HEK293 (cell line): ENCODE data around the gene FDXR.
A peak's percentile ranks its signal among the peaks of the same experiment; 100 is the strongest.

ENCODE experiments used
- ATF2 ChIP-seq: fragments of 450-650 bp; formaldehyde crosslinking; IDR thresholded peaks from 2 replicates; pipeline ENCODE4 v1.5.1; 2016; ENCODE audit warnings: missing biosample characterization, missing genetic modification characterization, low read depth
- BCL11B ChIP-seq: fragments of 450-650 bp; formaldehyde crosslinking; IDR thresholded peaks from 2 replicates; pipeline ENCODE4 v1.5.1; 2016; ENCODE audit warnings: low read depth, missing biosample characterization, missing genetic modification characterization
- GFI1B ChIP-seq: fragments of 450-650 bp; formaldehyde crosslinking; IDR thresholded peaks from 2 replicates; pipeline ENCODE4 v1.5.1; 2016; ENCODE audit warnings: missing biosample characterization, missing genetic modification characterization
- GLI4 ChIP-seq: fragments of 450-650 bp; formaldehyde crosslinking; IDR thresholded peaks from 2 replicates; pipeline ENCODE4 v1.5.1; 2016; ENCODE audit warnings: missing biosample characterization, missing genetic modification characterization
- KLF1 ChIP-seq: fragments of 450-650 bp; formaldehyde crosslinking; IDR thresholded peaks from 2 replicates; pipeline ENCODE4 v1.5.1; 2016; ENCODE audit warnings: missing biosample characterization, missing genetic modification characterization
- KLF16 ChIP-seq: fragments of 450-650 bp; formaldehyde crosslinking; IDR thresholded peaks from 2 replicates; pipeline ENCODE4 v1.5.1; 2017; ENCODE audit warnings: missing biosample characterization, missing genetic modification characterization
- MEIS1 ChIP-seq: sonication (generic); formaldehyde crosslinking; IDR thresholded peaks from 2 replicates; pipeline ENCODE4 v1.8.1; 2022; ENCODE audit warnings: missing genetic modification reagents, mild to moderate bottlenecking, borderline replicate concordance
- MZF1 ChIP-seq: fragments of 450-650 bp; formaldehyde crosslinking; IDR thresholded peaks from 2 replicates; pipeline ENCODE4 v1.5.1; 2017; ENCODE audit warnings: missing biosample characterization, missing genetic modification characterization, borderline replicate concordance
- OSR2 ChIP-seq: fragments of 450-650 bp; formaldehyde crosslinking; IDR thresholded peaks from 2 replicates; pipeline ENCODE4 v1.5.1; 2016; ENCODE audit warnings: missing biosample characterization, missing genetic modification characterization
- PATZ1 ChIP-seq: fragments of 450-650 bp; formaldehyde crosslinking; IDR thresholded peaks from 2 replicates; pipeline ENCODE4 v1.5.1; 2016; ENCODE audit warnings: missing biosample characterization, missing genetic modification characterization
- PRDM1 ChIP-seq: fragments of 450-650 bp; formaldehyde crosslinking; IDR thresholded peaks from 2 replicates; pipeline ENCODE4; 2016; ENCODE audit warnings: missing biosample characterization, missing genetic modification characterization
- PRDM10 ChIP-seq: fragments of 450-650 bp; formaldehyde crosslinking; IDR thresholded peaks from 2 replicates; pipeline ENCODE4 v1.5.1; 2016; ENCODE audit warnings: missing biosample characterization, missing genetic modification characterization
- SCRT1 ChIP-seq: fragments of 450-650 bp; formaldehyde crosslinking; IDR thresholded peaks from 2 replicates; pipeline ENCODE4 v1.5.1; 2016; ENCODE audit warnings: missing biosample characterization, missing genetic modification characterization, borderline replicate concordance
- SCRT2 ChIP-seq: fragments of 450-650 bp; formaldehyde crosslinking; IDR thresholded peaks from 2 replicates; pipeline ENCODE4 v1.5.1; 2016; ENCODE audit warnings: missing biosample characterization, missing genetic modification characterization
- SETDB1 ChIP-seq: IDR thresholded peaks from one replicate; pipeline ENCODE4 v1.6.1; 2017; ENCODE audit warnings: mild to moderate bottlenecking, low read length, moderate library complexity, mixed read lengths; ENCODE audit not compliant: insufficient read length
- WT1 ChIP-seq: fragments of 450-650 bp; formaldehyde crosslinking; IDR thresholded peaks from 2 replicates; pipeline ENCODE4 v1.5.1; 2016; ENCODE audit warnings: missing biosample characterization, missing genetic modification characterization
- ZBTB1 ChIP-seq: fragments of 450-650 bp; formaldehyde crosslinking; IDR thresholded peaks from 2 replicates; pipeline ENCODE4 v1.5.1; 2016; ENCODE audit warnings: missing biosample characterization, missing genetic modification characterization
- ZBTB20 ChIP-seq: fragments of 450-650 bp; formaldehyde crosslinking; IDR thresholded peaks from 2 replicates; pipeline ENCODE4 v1.5.1; 2016; ENCODE audit warnings: missing biosample characterization, missing genetic modification characterization
- ZBTB26 ChIP-seq: fragments of 450-650 bp; formaldehyde crosslinking; optimal IDR thresholded peaks from 2 replicates; pipeline ENCODE3; 2016; ENCODE audit warnings: missing biosample characterization, mild to moderate bottlenecking, missing genetic modification characterization
- ZEB2 ChIP-seq: fragments of 450-650 bp; formaldehyde crosslinking; IDR thresholded peaks from 2 replicates; pipeline ENCODE4 v1.5.1; 2016; ENCODE audit warnings: missing biosample characterization, missing genetic modification characterization
- ZIC2 ChIP-seq: fragments of 450-650 bp; formaldehyde crosslinking; IDR thresholded peaks from 2 replicates; pipeline ENCODE4 v1.5.1; 2016; ENCODE audit warnings: missing biosample characterization, missing genetic modification characterization
- ZNF133 ChIP-seq: fragments of 450-650 bp; formaldehyde crosslinking; IDR thresholded peaks from 2 replicates; pipeline ENCODE4 v1.5.1; 2016; ENCODE audit warnings: missing biosample characterization, missing genetic modification characterization
- ZNF16 ChIP-seq: fragments of 450-650 bp; formaldehyde crosslinking; IDR thresholded peaks from 2 replicates; pipeline ENCODE4 v1.5.1; 2016; ENCODE audit warnings: low read depth, missing biosample characterization, missing genetic modification characterization
- ZNF202 ChIP-seq: fragments of 450-650 bp; formaldehyde crosslinking; IDR thresholded peaks from 2 replicates; pipeline ENCODE4 v1.5.1; 2016; ENCODE audit warnings: missing biosample characterization, missing genetic modification characterization, borderline replicate concordance
- ZNF324 ChIP-seq: fragments of 450-650 bp; formaldehyde crosslinking; IDR thresholded peaks from 2 replicates; pipeline ENCODE4 v1.5.1; 2016; ENCODE audit warnings: missing biosample characterization, missing genetic modification characterization
- ZNF341 ChIP-seq: fragments of 450-650 bp; formaldehyde crosslinking; IDR thresholded peaks from 2 replicates; pipeline ENCODE4; 2016; ENCODE audit warnings: low read depth, missing biosample characterization, missing genetic modification characterization
- ZNF391 ChIP-seq: fragments of 450-650 bp; formaldehyde crosslinking; IDR thresholded peaks from 2 replicates; pipeline ENCODE4 v1.5.1; 2016; ENCODE audit warnings: low read depth, missing biosample characterization, missing genetic modification characterization, borderline replicate concordance
- ZNF394 ChIP-seq: fragments of 450-650 bp; formaldehyde crosslinking; IDR thresholded peaks from 2 replicates; pipeline ENCODE4 v1.5.1; 2016; ENCODE audit warnings: missing biosample characterization, missing genetic modification characterization, mild to moderate bottlenecking, moderate library complexity, borderline replicate concordance
- ZNF544 ChIP-seq: fragments of 450-650 bp; formaldehyde crosslinking; IDR thresholded peaks from 2 replicates; pipeline ENCODE4 v1.5.0; 2017; ENCODE audit warnings: missing biosample characterization, missing genetic modification characterization
- ZNF600 ChIP-seq: fragments of 450-650 bp; formaldehyde crosslinking; IDR thresholded peaks from 2 replicates; pipeline ENCODE4 v1.5.1; 2016; ENCODE audit warnings: missing biosample characterization, missing genetic modification characterization
- ZNF610 ChIP-seq: fragments of 450-650 bp; formaldehyde crosslinking; IDR thresholded peaks from 2 replicates; pipeline ENCODE4 v1.5.1; 2016; ENCODE audit warnings: missing biosample characterization, missing genetic modification characterization, borderline replicate concordance
- ZNF76 ChIP-seq: fragments of 450-650 bp; formaldehyde crosslinking; IDR thresholded peaks from 2 replicates; pipeline ENCODE4; 2016; ENCODE audit warnings: low read depth, missing biosample characterization, missing genetic modification characterization, borderline replicate concordance
- ZSCAN30 ChIP-seq: fragments of 450-650 bp; IDR thresholded peaks from 2 replicates; pipeline ENCODE4 v1.5.1; 2018; ENCODE audit warnings: missing biosample characterization, mild to moderate bottlenecking, missing genetic modification characterization, moderate library complexity

The FDXR gene

GRCh38 chr17:74872313-74873036, at the start of gene FDXR (continued):
- TF ChIP-seq ZNF610 (no peak; the same call in 1 of the 2 replicates), WT1 (tag by site-specific recombination) (0 out of 2 replicates have a peak, but pooled peaks have one; percentile 9), ZNF394 (tag by site-specific recombination) (peak; percentile 58; the same call in 1 of the 2 replicates), PRDM1 (tag by site-specific recombination) (no peak), ZNF324 (tag by site-specific recombination) (peak; percentile 85), GFI1B (tag by site-specific recombination) (no peak), ZBTB1 (tag by site-specific recombination) (no peak; the same call in 1 of the 2 replicates), KLF1 (tag by site-specific recombination) (0 out of 2 replicates have a peak, but pooled peaks have one; percentile 36), ZNF202 (tag by site-specific recombination) (no peak), MZF1 (tag by site-specific recombination) (no peak), SETDB1 (no peak), PATZ1 (peak; percentile 49), ZNF16 (tag by site-specific recombination) (no peak), ZNF341 (tag by site-specific recombination) (peak; percentile 82), ATF2 (no peak), ZNF600 (tag by site-specific recombination) (peak; percentile 80), BCL11B (no peak), ZNF544 (tag by site-specific recombination) (no peak), ZNF76 (peak; percentile 24; the same call in 1 of the 2 replicates), ZSCAN30 (tag by site-specific recombination) (peak; percentile 75; the same call in 1 of the 2 replicates), ZEB2 (tag by site-specific recombination) (0 out of 2 replicates have a peak, but pooled peaks have one; percentile 30), ZNF391 (tag by site-specific recombination) (peak; percentile 76; the same call in 1 of the 2 replicates), GLI4 (tag by site-specific recombination) (peak; percentile 89), KLF16 (tag by site-specific recombination) (peak; percentile 71), ZNF133 (tag by site-specific recombination) (peak; percentile 26; the same call in 1 of the 2 replicates), ZBTB20 (tag by site-specific recombination) (no peak), OSR2 (peak; percentile 62), PRDM10 (tag by site-specific recombination) (no peak), MEIS1 (no peak), ZIC2 (peak; percentile 45), SCRT1 (tag by site-specific recombination) (peak; percentile 96), SCRT2 (peak; percentile 94), ZBTB26 (tag by site-specific recombination) (peak; percentile 35)
